Subcutaneous adipose tissue (tissue), 4 donors: ENCODE results near the gene GLT1D1. TPM values are rescaled to one million over a fixed set of nuclear protein-coding genes. Genes with fewer than 3 reads are reported as not detected.

Experiments
- total RNA-seq, 4 donors: library from RNA; depleted of rRNA; stranded (reverse); fragments of >200 nt; gene quantifications; one replicate each; pipeline ENCODE4 v1.1.0, GENCODE V29; 2016
- TF ChIP-seq, protein P1 (sequence below): fragments of 450-650 bp; IDR thresholded peaks from one replicate; pipeline ENCODE4 v1.5.1; 2016; ENCODE audit warnings: low read depth, mild to moderate bottlenecking, control low read depth, antibody characterized with exemption, moderate library complexity

The GLT1D1 gene
- total RNA-seq, 4 donors from 2014 or later = 0.22 to 0.75 TPM; not detected in 2

DNA sequence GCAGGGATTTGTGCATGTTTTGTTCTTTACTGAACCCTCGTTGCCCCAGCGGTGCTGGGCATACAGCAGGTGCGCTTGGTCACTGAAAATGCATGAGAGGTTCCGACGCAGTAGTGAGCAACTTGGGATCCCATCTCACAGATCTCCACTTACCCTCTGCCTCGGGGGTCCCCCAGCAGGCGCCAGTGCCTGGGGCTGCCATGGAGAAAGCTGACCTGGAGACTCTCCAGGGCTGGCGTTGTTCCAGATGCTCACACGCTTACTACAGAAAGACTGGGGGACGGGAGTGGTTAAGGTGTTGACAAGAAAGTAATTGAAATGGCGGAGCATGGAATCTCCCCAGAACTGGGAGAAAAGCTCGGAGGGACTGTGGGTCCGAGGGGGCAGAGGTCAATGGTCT is 14.2 kb downstream of the GLT1D1 start:
- TF ChIP-seq, protein P1, sequence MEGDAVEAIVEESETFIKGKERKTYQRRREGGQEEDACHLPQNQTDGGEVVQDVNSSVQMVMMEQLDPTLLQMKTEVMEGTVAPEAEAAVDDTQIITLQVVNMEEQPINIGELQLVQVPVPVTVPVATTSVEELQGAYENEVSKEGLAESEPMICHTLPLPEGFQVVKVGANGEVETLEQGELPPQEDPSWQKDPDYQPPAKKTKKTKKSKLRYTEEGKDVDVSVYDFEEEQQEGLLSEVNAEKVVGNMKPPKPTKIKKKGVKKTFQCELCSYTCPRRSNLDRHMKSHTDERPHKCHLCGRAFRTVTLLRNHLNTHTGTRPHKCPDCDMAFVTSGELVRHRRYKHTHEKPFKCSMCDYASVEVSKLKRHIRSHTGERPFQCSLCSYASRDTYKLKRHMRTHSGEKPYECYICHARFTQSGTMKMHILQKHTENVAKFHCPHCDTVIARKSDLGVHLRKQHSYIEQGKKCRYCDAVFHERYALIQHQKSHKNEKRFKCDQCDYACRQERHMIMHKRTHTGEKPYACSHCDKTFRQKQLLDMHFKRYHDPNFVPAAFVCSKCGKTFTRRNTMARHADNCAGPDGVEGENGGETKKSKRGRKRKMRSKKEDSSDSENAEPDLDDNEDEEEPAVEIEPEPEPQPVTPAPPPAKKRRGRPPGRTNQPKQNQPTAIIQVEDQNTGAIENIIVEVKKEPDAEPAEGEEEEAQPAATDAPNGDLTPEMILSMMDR = no peak

- TF ChIP-seq, protein P1 = no peak
Observed at GRCh38 chr12:128871516-128871892, 18.2 kb downstream of the GLT1D1 start.

- TF ChIP-seq, protein P1 = no peak
Observed at GRCh38 chr12:128872303-128872702, 19.0 kb downstream of the GLT1D1 start.

- TF ChIP-seq, protein P1 = no peak
Observed at GRCh38 chr12:128876559-128876958, 23.3 kb downstream of the GLT1D1 start.

GRCh38 chr12:128879898-128880764 is 26.9 kb downstream of the GLT1D1 start:
- TF ChIP-seq, protein P1 = no peak

DNA sequence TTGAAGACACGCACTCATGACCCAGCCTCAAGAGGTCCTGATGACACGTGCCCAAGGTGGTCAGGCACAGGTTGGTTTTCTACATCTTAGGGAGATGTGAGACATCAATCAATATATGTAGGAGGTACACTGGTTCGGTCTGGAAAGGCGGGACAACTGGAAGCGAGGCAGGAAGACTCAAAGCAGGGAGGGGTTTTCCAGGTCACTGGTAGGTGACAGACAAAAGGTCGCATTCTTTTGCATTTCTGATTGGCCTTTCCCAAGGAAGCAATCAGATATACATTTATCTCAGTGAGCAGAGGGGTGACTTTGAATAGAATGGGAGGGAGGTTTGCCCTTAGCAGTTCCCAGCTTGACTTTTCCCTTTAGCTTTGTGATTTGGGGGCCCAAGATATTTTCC is 38.6 kb downstream of the GLT1D1 start:
- TF ChIP-seq, protein P1 = no peak

- TF ChIP-seq, protein P1 = no peak
Observed at GRCh38 chr12:128903236-128903635, 50.0 kb downstream of the GLT1D1 start.
